HCT116 (cell line): ENCODE measurements around the gene PLRG1. TPM values are rescaled to one million over a fixed set of nuclear protein-coding genes. Genes with fewer than 3 reads are reported as not detected.

Experiments used
- ATAC-seq: fragments of 200-7000 bp; cut with Tn5 transposase; 2 replicates; pipeline ENCODE4 v1.9.1; 2020; ENCODE audit warnings: mild to moderate bottlenecking, moderate library complexity
- BruUV-seq: library from RNA; stranded (reverse); fragments of 400-500 nt; replicated peaks from 2 replicates; lab custom pipeline; 2021; lab: Mats Ljungman, UMichigan
- CTCF ChIA-PET: fragments of 300-600 bp; sonication (Branson Sonifier 250); formaldehyde crosslinking; loops from one replicate; lab custom pipeline; 2021; ENCODE audit warnings: antibody characterized with exemption; lab: Charles Lee
- POLR2A ChIA-PET: fragments of 300-600, 350-600 bp; sonication (Branson Sonifier 250); formaldehyde crosslinking; loops from one replicate; lab custom pipeline; 2021; ENCODE audit warnings: antibody characterized with exemption; lab: Charles Lee
- RAD21 ChIA-PET, 2 experiments: fragments of 300-600 bp; sonication (Branson Sonifier 250); formaldehyde crosslinking; loops; one replicate each; lab custom pipeline; 2023; ENCODE audit warnings: low total read pairs in 2 of 2; ENCODE audit not compliant: uncharacterized antibody in 2 of 2, unreplicated experiment in 2 of 2, low non-redundant PET in 1 of 2; lab: Charles Lee
- DNase-seq: peaks from one replicate; pipeline ENCODE4 v3.0.0-alpha.2; 2010; ENCODE audit warnings: low read depth, low spot score
- H2AFZ ChIP-seq: fragments of 200-600 bp; shearing (Covaris generic), sonication (generic); 2 replicates; pipeline ENCODE4 v1.6.1; 2017; ENCODE audit warnings: low read depth, mixed run types, mixed read lengths, antibody characterized with exemption, low read length; ENCODE audit not compliant: poor library complexity, severe bottlenecking
- H3K27ac ChIP-seq: 2 replicates; pipeline ENCODE4 v1.5.1; 2012; ENCODE audit warnings: low read depth, low read length
- H3K27me3 ChIP-seq: fragments of 200-600 bp; sonication (generic); 2 replicates; pipeline ENCODE4 v1.6.1; 2016; ENCODE audit warnings: mixed run types, low read length, mixed read lengths; ENCODE audit not compliant: insufficient read depth
- H3K36me3 ChIP-seq, 2 experiments: fragments of 200-500 bp in 1 of 2; fragments of 200-600 bp in 1 of 2; sonication (Bioruptor generic) in 1 of 2; sonication (generic) in 1 of 2; 2 replicates each; pipeline versions ENCODE4 v1.5.1 to v1.6.1; 2014 to 2016; ENCODE audit warnings: low read length in 2 of 2, inconsistent platforms in 1 of 2, mixed read lengths in 1 of 2, mixed run types in 1 of 2; ENCODE audit not compliant: insufficient read depth in 2 of 2, control insufficient read depth in 1 of 2
- H3K4me1 ChIP-seq, 2 experiments: fragments of 200-600 bp in 1 of 2; sonication (generic) in 1 of 2; 2 replicates each; pipeline versions ENCODE4 v1.5.1 to v1.6.1; 2012 to 2017; ENCODE audit warnings: low read length in 2 of 2, inconsistent platforms in 1 of 2, mild to moderate bottlenecking in 1 of 2, mixed read lengths in 1 of 2, mixed run types in 1 of 2, moderate library complexity in 1 of 2; ENCODE audit not compliant: insufficient read depth in 2 of 2, control insufficient read depth in 1 of 2
- H3K4me2 ChIP-seq: fragments of 200-600 bp; sonication (generic); 2 replicates; pipeline ENCODE4 v1.6.1; 2017; ENCODE audit warnings: mixed run types, low read length, mixed read lengths
- H3K4me3 ChIP-seq, 2 experiments: fragments of 200-600 bp in 1 of 2; sonication (generic) in 1 of 2; replicated peaks in 1 of 2; 2 replicates each; pipeline ENCODE4 v1.5.1; 2011 to 2016; ENCODE audit warnings: low read length in 2 of 2, control low read depth in 1 of 2, low read depth in 1 of 2, mild to moderate bottlenecking in 1 of 2, mixed read lengths in 1 of 2, mixed run types in 1 of 2
- H3K79me2 ChIP-seq: fragments of 200-600 bp; sonication (generic); 2 replicates; pipeline ENCODE4 v1.6.1; 2017; ENCODE audit warnings: mild to moderate bottlenecking, mixed run types, low read length, moderate library complexity, mixed read lengths; ENCODE audit not compliant: insufficient read depth
- H3K9ac ChIP-seq: fragments of 200-600 bp; sonication (generic); 2 replicates; pipeline ENCODE4 v1.6.1; 2016; ENCODE audit warnings: low read length, mixed read lengths
- H3K9me2 ChIP-seq: fragments of 200-600 bp; sonication (generic), shearing (Covaris generic); 2 replicates; pipeline ENCODE4 v1.6.1; 2017; ENCODE audit warnings: mixed run types, mild to moderate bottlenecking, moderate library complexity; ENCODE audit not compliant: insufficient read depth
- H3K9me3 ChIP-seq, 2 experiments: fragments of 200-500 bp in 1 of 2; fragments of 200-600 bp in 1 of 2; sonication (Bioruptor generic) in 1 of 2; sonication (generic) in 1 of 2; 2 replicates each; pipeline ENCODE4 v1.6.1; 2014 to 2017; ENCODE audit warnings: low read length in 2 of 2, mixed read lengths in 2 of 2, inconsistent platforms in 1 of 2, low read depth in 1 of 2, mild to moderate bottlenecking in 1 of 2, mixed run types in 1 of 2, moderate library complexity in 1 of 2; ENCODE audit not compliant: control insufficient read depth in 1 of 2, insufficient read depth in 1 of 2
- H4K20me1 ChIP-seq: fragments of 200-600 bp; sonication (generic), shearing (Covaris generic); 2 replicates; pipeline ENCODE4 v1.6.1; 2017; ENCODE audit warnings: mixed run types, mild to moderate bottlenecking, moderate library complexity; ENCODE audit not compliant: insufficient read depth
- EGR1 ChIP-seq: IDR thresholded peaks from 2 replicates; pipeline ENCODE4 v1.6.1; 2012; ENCODE audit warnings: low read depth
- ELF1 ChIP-seq: IDR thresholded peaks from 2 replicates; pipeline ENCODE4 v1.6.1; 2012; ENCODE audit warnings: low read depth, borderline replicate concordance
- EZH2 ChIP-seq: fragments of 200-600 bp; sonication (generic); IDR thresholded peaks from 2 replicates; pipeline ENCODE4 v1.6.1; 2017; ENCODE audit warnings: antibody characterized with exemption, mixed run types
- EZH2phosphoT487 ChIP-seq: fragments of 200-600 bp; IDR thresholded peaks from 2 replicates; pipeline ENCODE4 v1.6.1; 2018; ENCODE audit warnings: antibody characterized with exemption, borderline replicate concordance
- FOSL1 ChIP-seq: IDR thresholded peaks from 2 replicates; pipeline ENCODE4 v1.6.1; 2012; ENCODE audit warnings: low read depth
- JUND ChIP-seq: IDR thresholded peaks from 2 replicates; pipeline ENCODE4 v1.6.1; 2012
- POLR2AphosphoS5 ChIP-seq: IDR thresholded peaks from 2 replicates; pipeline ENCODE4 v1.6.1; 2011; ENCODE audit warnings: mild to moderate bottlenecking, low read depth, low read length, moderate library complexity
- RAD21 ChIP-seq: IDR thresholded peaks from 2 replicates; pipeline ENCODE4 v1.6.1; 2012; ENCODE audit warnings: low read depth, mild to moderate bottlenecking
- SIN3A ChIP-seq: IDR thresholded peaks from 2 replicates; pipeline ENCODE4 v1.6.1; 2012; ENCODE audit warnings: low read depth
- SRF ChIP-seq: IDR thresholded peaks from 2 replicates; pipeline ENCODE4 v1.6.1; 2012; ENCODE audit warnings: low read depth
- TCF7L2 ChIP-seq: IDR thresholded peaks from 2 replicates; pipeline ENCODE4 v1.7.0; 2011; ENCODE audit warnings: borderline replicate concordance, inconsistent platforms; ENCODE audit not compliant: insufficient read depth, insufficient read length; ENCODE audit errors: extremely low read depth
- YY1 ChIP-seq: IDR thresholded peaks from 2 replicates; pipeline ENCODE4 v1.6.1; 2011; ENCODE audit warnings: low read length, low read depth, moderate library complexity, mild to moderate bottlenecking; ENCODE audit not compliant: insufficient replicate concordance; ENCODE audit errors: extremely low read depth
- ZFX ChIP-seq: fragments of 450-650 bp; IDR thresholded peaks from 2 replicates; pipeline ENCODE4 v1.6.1; 2017
- intact Hi-C: fragments of 100-400 bp; cut with micrococcal nuclease; formaldehyde crosslinking; loops from 2 replicates; pipeline ENCODE4 v1.10.0; 2022
- total RNA-seq: library from RNA; stranded (reverse); gene quantifications from one replicate; pipeline ENCODE4 v1.2.1, GENCODE V29; 2021; ENCODE audit not compliant: unreplicated experiment
- TF ChIP-seq, protein P1 (sequence below): IDR thresholded peaks from 2 replicates; pipeline ENCODE4 v1.6.1; 2011; ENCODE audit warnings: mild to moderate bottlenecking, low read length, moderate library complexity; ENCODE audit not compliant: insufficient replicate concordance; ENCODE audit errors: extremely low read depth
- TF ChIP-seq, protein P2 (sequence below): IDR thresholded peaks from 2 replicates; pipeline ENCODE4 v1.6.1; 2012
- TF ChIP-seq, protein P3 (sequence below): IDR thresholded peaks from 2 replicates; pipeline ENCODE4 v1.6.1; 2012; ENCODE audit warnings: low read depth
- TF ChIP-seq, protein P4 (sequence below), 3 experiments: fragments of 200-600 bp in 1 of 3; sonication (generic) in 1 of 3; IDR thresholded peaks in 2 of 3; conservative IDR thresholded peaks in 1 of 3; 2 replicates each; pipeline ENCODE4 v1.5.1; 2012 to 2017; ENCODE audit warnings: low read depth in 2 of 3, low read length in 2 of 3, antibody characterized with exemption in 1 of 3, borderline replicate concordance in 1 of 3, control low read depth in 1 of 3, mild to moderate bottlenecking in 1 of 3, mixed read lengths in 1 of 3, mixed run types in 1 of 3, moderate library complexity in 1 of 3; ENCODE audit not compliant: insufficient read depth in 1 of 3
- TF ChIP-seq, protein P5 (sequence below): IDR thresholded peaks from 2 replicates; pipeline ENCODE4 v1.6.1; 2012

The PLRG1 gene
- total RNA-seq, 1 experiment from 2014 or later, result 141 TPM

DNA sequence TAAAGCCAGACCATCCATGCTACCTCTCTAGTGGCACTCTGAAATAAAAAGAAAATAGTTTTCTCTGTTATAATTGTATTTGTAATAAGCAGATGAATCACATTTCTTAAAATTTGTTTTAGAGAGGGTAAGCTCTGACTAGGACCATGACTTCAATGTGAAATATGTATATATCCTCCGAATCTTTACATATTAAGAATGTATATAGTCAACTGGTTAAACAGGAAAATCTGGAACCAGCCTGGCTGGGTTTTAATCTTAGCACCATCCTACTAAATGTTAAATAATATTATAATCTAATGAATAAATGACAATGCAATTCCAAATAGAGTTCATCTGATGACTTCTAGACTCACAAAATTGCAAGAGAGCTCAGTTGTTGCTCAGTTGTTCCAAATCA is 14.1 kb upstream of the PLRG1 start:
- RAD21 ChIA-PET, result interaction anchor here in 1 of 2 experiments (0.9 kb wide), 1 partner anchor 58 kb away, joined by 4 read pairs; no protein-coding TSS in a partner anchor
- POLR2A ChIA-PET, result no interaction called here
- H3K9me2 ChIP-seq, result no peaks in the 10 kb centered on the region
- H3K27ac ChIP-seq, result no peak overlapping the region
- TF ChIP-seq, protein P1, sequence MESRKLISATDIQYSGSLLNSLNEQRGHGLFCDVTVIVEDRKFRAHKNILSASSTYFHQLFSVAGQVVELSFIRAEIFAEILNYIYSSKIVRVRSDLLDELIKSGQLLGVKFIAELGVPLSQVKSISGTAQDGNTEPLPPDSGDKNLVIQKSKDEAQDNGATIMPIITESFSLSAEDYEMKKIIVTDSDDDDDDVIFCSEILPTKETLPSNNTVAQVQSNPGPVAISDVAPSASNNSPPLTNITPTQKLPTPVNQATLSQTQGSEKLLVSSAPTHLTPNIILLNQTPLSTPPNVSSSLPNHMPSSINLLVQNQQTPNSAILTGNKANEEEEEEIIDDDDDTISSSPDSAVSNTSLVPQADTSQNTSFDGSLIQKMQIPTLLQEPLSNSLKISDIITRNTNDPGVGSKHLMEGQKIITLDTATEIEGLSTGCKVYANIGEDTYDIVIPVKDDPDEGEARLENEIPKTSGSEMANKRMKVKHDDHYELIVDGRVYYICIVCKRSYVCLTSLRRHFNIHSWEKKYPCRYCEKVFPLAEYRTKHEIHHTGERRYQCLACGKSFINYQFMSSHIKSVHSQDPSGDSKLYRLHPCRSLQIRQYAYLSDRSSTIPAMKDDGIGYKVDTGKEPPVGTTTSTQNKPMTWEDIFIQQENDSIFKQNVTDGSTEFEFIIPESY, result no peak
- TF ChIP-seq, protein P2, sequence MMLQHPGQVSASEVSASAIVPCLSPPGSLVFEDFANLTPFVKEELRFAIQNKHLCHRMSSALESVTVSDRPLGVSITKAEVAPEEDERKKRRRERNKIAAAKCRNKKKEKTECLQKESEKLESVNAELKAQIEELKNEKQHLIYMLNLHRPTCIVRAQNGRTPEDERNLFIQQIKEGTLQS, result no peak
- TF ChIP-seq, protein P3, sequence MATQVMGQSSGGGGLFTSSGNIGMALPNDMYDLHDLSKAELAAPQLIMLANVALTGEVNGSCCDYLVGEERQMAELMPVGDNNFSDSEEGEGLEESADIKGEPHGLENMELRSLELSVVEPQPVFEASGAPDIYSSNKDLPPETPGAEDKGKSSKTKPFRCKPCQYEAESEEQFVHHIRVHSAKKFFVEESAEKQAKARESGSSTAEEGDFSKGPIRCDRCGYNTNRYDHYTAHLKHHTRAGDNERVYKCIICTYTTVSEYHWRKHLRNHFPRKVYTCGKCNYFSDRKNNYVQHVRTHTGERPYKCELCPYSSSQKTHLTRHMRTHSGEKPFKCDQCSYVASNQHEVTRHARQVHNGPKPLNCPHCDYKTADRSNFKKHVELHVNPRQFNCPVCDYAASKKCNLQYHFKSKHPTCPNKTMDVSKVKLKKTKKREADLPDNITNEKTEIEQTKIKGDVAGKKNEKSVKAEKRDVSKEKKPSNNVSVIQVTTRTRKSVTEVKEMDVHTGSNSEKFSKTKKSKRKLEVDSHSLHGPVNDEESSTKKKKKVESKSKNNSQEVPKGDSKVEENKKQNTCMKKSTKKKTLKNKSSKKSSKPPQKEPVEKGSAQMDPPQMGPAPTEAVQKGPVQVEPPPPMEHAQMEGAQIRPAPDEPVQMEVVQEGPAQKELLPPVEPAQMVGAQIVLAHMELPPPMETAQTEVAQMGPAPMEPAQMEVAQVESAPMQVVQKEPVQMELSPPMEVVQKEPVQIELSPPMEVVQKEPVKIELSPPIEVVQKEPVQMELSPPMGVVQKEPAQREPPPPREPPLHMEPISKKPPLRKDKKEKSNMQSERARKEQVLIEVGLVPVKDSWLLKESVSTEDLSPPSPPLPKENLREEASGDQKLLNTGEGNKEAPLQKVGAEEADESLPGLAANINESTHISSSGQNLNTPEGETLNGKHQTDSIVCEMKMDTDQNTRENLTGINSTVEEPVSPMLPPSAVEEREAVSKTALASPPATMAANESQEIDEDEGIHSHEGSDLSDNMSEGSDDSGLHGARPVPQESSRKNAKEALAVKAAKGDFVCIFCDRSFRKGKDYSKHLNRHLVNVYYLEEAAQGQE, result no peak
- no peak for TF ChIP-seq POLR2AphosphoS5
- no peak for TF ChIP-seq FOSL1
- TF ChIP-seq, protein P4, sequence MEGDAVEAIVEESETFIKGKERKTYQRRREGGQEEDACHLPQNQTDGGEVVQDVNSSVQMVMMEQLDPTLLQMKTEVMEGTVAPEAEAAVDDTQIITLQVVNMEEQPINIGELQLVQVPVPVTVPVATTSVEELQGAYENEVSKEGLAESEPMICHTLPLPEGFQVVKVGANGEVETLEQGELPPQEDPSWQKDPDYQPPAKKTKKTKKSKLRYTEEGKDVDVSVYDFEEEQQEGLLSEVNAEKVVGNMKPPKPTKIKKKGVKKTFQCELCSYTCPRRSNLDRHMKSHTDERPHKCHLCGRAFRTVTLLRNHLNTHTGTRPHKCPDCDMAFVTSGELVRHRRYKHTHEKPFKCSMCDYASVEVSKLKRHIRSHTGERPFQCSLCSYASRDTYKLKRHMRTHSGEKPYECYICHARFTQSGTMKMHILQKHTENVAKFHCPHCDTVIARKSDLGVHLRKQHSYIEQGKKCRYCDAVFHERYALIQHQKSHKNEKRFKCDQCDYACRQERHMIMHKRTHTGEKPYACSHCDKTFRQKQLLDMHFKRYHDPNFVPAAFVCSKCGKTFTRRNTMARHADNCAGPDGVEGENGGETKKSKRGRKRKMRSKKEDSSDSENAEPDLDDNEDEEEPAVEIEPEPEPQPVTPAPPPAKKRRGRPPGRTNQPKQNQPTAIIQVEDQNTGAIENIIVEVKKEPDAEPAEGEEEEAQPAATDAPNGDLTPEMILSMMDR (IDR thresholded peaks at IDR 0.05 in 2 of 3, conservative IDR thresholded peaks at IDR 0.05 in 1 of 3; ENCODE audit: borderline replicate concordance in 1 of 3, insufficient read depth in 1 of 3, low read depth in 2 of 3, low read length in 2 of 3), result no peak
- TF ChIP-seq ELF1, result no peak
- TF ChIP-seq EZH2, result no peak
- no peak for TF ChIP-seq ZFX
- TF ChIP-seq SRF, result no peak
- TF ChIP-seq RAD21, result no peak
- TF ChIP-seq EZH2phosphoT487, result no peak
- no peak for TF ChIP-seq SIN3A
- TF ChIP-seq, protein P5, sequence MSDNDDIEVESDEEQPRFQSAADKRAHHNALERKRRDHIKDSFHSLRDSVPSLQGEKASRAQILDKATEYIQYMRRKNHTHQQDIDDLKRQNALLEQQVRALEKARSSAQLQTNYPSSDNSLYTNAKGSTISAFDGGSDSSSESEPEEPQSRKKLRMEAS, result no peak
- TF ChIP-seq EGR1, result no peak
- TF ChIP-seq YY1, result no peak
- no peak for TF ChIP-seq TCF7L2
- no peak for TF ChIP-seq JUND
- TF ChIP-seq, all 23 proteins: peak for 0
- no peak overlapping the region for H3K9ac ChIP-seq
- H3K4me3 ChIP-seq, result no peak overlapping the region
- ATAC-seq, result no peak
- H3K4me1 ChIP-seq, result no peaks in the 10 kb centered on the region
- no peak overlapping the region for H2AFZ ChIP-seq
- H3K27me3 ChIP-seq, result no peaks in the 10 kb centered on the region
- intact Hi-C loops, result no loop called here
- no peaks in the 10 kb centered on the region for H4K20me1 ChIP-seq
- no peak overlapping the region for H3K4me2 ChIP-seq
- CTCF ChIA-PET, result interaction anchor here (1.1 kb wide), 1 partner anchor 54 kb away, joined by 4 read pairs; no protein-coding TSS in a partner anchor
- H3K9me3 ChIP-seq, result no peaks in the 10 kb centered on the region
- no TSS peak for BruUV-seq
- H3K79me2 ChIP-seq, result no peaks in the 10 kb centered on the region
- H3K36me3 ChIP-seq, result no peaks in the 10 kb centered on the region
- no peak for DNase-seq
